ENCODE data around the gene GMPPA.

GMPPA gene

DNA sequence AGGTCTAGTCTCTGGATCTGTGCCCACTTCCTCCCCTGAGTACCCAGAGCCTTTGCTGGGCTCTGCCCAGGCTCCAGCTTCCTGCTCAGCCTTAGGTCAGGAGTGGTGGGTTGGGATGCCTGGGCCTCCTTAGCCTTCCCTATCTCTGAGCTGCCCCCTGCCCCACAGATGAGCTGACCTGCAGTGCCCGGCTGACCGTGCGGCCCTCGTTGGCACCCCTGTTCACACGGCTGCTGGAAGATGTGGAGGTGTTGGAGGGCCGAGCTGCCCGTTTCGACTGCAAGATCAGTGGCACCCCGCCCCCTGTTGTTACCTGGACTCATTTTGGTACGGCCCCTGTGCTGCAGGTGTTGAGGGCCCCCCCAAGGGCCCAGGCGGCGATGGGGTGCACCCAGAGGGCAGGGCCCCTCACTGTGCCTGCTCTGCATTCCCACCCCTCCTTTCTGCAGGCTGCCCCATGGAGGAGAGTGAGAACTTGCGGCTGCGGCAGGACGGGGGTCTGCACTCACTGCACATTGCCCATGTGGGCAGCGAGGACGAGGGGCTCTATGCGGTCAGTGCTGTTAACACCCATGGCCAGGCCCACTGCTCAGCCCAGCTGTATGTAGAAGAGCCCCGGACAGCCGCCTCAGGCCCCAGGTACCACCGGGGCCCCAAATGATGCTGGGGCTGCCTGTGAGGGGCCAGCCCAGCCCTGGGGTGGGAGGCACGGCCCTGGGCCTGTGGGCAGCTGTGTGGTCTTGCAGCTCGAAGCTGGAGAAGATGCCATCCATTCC is 30.1 kb upstream of the GMPPA start:
- no peak for DNase-seq

DNA sequence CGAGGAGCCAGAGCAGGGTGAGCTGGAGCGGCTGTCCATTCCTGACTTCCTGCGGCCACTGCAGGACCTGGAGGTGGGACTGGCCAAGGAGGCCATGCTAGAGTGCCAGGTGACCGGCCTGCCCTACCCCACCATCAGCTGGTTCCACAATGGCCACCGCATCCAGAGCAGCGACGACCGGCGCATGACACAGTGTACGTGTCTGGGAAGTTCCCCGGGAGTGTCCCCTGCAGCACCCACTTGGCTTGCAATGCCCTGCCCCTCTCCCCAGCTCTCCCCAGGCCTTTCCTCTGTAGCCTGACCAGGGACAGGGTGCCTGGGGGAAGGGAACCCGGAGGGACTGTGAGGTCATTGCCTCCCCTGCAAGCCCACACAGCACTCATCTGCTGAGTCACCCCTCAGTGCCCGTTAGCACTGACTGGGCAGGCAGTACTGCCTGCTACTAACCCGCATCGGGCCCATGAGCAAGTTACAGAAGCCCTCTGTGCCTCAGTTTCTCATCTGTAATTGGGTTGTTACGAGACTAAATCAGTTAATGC is 29.4 kb upstream of the GMPPA start:
- peak; percentile 54 for DNase-seq

DNA sequence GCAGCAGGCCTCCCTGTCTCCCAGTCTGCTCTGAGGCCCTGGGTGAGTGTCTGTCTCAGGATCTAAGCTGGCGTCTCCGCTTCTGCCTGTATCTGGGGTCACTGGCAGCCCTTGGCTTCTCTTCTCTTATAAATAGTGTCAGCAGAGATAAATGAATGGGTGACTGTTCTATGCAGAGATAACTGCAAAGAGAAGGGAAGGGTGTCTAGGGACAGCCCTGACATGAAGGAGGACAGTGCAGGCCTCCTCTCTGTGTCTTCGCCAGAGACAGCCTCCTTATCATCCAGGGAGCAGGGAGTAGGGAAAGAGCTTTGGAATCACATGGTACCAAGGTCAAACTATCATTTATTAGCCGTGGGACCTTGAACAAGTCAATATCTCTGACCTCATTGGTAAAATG is 28.3 kb upstream of the GMPPA start:
- DNase-seq, result no peak

DNA sequence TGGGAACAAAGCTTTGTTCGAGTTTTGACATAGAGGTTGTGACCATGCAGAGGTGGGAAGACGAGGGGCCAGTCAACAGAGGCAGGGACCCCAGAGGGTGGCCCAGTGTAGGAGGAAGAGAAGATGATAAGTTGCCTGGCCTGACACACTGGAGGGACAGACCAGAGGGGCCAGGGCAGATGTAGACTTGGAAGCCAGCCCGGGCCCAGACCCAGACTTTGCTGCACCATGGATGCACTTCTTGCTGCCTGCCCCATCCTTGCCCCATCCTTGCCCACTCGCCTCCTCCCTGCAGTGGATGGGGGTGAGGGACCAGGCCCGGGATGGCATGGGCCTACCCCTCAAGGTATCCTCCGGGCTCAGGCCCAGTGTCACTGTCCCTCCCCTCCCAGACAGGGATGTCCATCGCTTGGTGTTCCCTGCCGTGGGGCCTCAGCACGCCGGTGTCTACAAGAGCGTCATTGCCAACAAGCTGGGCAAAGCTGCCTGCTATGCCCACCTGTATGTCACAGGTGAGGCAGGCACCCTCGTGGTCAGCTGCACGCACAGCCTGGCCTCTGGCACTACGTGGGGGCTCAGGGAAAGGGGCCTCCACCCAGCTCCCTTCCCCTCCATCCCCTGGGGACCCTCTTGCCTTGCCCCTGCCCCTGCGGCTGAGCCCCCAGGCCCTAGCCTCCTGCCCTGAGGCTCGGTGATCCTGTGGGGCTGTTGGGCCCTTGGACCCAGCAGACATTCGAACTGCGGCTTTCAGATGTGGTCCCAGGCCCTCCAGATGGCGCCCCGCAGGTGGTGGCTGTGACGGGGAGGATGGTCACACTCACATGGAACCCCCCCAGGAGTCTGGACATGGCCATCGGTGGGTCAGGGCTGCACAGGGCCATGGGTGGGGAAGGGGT is 27.0 kb upstream of the GMPPA start:
- DNase-seq, result no peak

DNA sequence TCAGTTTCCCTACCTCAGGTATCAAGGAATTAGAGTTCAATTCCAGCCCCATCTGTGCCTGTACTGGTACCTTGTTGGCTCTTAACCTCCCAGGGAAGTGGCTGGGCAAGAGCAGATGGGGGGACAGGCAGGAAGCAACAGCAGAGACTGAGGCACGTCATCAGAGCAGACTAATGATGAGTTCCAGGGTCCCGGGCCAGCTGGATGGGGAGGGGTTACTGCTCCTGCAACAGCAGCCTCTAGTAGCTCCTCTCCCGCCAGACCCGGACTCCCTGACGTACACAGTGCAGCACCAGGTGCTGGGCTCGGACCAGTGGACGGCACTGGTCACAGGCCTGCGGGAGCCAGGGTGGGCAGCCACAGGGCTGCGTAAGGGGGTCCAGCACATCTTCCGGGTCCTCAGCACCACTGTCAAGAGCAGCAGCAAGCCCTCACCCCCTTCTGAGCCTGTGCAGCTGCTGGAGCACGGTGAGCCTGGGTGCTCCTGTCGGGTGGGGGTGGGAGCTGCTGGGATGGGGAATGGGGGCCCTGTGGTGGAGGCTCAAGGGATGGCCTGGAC is 26.0 kb upstream of the GMPPA start:
- no peak for DNase-seq

DNA sequence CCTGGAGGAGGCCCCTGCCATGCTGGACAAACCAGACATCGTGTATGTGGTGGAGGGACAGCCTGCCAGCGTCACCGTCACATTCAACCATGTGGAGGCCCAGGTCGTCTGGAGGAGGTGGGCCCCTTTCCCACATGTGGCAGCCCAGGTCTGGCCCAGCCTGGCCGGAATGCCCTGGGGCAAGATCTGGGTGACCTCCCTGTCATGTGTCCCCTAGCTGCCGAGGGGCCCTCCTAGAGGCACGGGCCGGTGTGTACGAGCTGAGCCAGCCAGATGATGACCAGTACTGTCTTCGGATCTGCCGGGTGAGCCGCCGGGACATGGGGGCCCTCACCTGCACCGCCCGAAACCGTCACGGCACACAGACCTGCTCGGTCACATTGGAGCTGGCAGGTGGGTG is 25.2 kb upstream of the GMPPA start:
- DNase-seq, result no peak

DNA sequence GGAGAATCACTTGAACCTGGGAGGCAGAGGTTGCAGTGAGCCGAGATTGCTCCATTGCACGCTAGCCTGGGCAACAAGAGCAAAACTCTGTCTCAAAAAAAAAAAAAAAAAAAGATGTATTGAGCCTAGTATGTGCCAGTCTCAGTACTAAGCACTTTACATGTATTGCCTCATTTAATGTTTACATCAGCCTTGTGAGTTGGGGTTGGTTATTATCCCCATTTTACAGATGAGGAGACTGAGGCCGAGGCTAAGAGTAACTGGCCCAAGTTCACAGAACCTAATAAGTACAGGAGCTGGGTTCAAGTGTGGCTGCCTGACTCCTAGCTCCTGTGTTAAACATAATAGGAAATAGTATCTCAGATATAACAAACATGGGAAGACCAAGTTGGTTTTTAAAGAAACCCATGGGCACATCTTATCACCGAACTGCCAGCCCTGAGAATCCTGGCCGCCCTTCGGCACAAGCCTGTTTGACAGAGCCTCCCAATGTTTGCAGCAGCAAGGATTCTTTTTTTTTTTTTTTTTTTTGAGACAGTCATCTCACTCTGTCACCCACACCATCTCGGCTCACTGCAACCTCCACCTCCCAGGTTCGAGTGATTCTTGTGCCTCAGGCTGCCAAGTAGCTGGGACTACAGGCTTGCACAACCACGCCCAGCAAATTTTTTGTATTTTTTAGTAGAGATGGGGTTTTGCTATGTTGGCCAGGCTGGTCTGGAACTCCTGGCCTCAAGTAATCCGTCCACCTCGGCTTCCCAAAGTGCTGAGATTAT is 24.2 kb upstream of the GMPPA start:
- DNase-seq, result no peak

DNA sequence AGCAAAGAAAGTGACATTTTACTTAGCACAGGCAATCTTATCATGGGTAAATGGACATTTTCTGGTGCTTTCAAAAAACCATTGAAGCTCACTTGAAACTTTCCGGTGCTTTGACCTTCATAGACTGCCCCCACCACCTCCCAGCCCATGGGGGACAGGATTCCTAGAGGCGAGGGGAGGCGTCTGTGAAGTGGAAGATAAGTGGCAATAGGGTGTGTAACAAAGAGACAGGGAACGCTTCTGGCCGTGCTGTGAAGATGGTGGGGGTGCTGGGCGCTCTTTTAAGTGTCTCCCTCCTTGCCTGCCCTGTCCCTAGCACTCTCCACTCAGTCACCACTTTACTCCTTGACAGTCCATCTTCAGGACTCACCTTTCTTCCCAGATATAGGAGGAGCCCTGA is 23.4 kb upstream of the GMPPA start:
- no peak for DNase-seq

DNA sequence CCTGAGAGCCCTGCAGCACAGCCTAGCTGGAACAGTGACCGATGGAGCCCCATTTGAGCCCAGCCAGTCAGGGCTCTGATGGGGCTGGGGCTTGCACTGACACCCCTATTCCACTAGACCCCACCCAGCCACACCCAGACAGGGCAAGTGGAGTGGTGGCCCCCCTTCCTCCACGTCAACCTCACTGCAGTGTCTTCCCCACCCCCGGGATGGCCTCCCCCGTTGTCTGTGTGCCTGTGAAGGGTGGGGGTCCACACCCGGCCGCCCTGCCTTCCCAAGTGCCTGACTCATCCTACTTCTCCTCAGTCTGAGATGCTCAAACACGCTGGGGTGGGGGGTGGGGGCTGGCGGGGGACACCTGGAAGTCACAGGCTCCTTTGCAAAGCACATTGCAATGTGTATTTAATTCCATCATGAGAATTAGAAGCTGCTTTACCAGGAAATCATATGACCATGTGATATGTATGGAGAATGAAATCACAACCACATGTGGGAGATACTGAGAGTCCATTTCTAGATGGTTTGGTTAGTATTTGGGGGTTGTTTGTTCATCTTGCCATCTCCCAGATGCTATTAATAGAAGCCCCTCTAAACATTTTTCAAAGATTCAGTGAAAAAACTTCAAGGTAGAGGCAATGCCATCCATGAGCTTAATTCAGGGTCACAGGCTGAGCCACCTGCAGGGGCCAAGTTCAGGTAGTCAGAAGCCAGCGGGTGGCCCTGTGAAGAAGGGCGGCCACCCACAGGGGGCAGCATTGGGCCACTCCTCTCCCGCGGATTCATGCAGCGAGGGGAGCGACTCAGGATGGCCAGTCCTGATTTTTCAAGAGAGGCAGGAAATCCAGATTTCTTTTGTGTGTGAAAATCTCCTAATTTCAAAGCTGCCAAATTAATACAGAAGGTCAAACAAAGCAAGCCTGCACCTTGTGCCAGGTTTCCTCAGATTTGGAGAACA is 22.7 kb upstream of the GMPPA start:
- DNase-seq, result peak; percentile 82

DNA sequence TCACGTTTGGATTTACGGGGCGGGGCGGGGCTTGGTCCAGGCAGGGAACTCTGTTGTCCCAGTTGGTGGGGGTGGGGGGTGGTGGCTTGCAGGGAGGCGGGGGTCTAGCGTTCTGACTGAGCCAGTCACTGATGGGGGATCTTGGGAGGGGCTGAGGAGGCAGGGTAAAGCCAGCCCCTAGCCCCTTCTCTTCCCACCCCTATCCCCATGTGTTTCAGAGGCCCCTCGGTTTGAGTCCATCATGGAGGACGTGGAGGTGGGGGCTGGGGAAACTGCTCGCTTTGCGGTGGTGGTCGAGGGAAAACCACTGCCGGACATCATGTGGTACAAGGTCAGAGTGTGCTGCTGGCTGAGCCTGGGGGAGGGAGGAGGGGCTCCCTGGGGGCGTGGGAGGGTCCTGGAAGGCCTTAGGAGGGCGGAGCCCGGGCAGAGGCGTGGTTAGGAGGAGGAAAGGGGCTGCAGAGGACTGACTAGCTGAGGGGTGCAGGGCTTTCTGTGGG is 22.0 kb upstream of the GMPPA start:
- DNase-seq, result no peak

DNA sequence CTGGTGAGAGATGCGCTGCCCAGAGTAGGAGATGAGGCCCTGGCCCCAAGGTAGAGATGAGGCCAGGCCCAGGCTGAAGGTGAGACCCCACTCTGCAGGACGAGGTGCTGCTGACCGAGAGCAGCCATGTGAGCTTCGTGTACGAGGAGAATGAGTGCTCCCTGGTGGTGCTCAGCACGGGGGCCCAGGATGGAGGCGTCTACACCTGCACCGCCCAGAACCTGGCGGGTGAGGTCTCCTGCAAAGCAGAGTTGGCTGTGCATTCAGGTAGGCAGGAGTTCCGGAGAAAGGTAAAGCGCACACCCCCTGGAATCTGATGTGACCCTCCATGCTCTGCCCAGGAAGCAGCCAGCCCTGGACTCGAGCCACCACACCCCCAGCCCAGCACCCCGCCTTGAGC is 21.5 kb upstream of the GMPPA start:
- no peak for DNase-seq

DNA sequence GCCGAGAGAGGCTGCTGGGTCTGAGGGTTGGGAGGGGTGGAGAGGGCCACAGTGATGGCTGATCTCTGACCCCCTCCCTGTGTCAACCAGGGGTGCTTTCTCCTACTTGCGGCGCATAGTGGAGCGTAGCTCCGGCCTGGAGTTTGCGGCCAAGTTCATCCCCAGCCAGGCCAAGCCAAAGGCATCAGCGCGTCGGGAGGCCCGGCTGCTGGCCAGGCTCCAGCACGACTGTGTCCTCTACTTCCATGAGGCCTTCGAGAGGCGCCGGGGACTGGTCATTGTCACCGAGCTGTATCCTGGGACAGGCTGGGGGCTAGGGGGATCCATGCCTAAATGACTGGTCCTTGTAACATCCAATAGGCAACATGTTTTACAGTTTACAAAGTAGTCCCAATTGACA is 20.9 kb upstream of the GMPPA start:
- DNase-seq, result no peak

DNA sequence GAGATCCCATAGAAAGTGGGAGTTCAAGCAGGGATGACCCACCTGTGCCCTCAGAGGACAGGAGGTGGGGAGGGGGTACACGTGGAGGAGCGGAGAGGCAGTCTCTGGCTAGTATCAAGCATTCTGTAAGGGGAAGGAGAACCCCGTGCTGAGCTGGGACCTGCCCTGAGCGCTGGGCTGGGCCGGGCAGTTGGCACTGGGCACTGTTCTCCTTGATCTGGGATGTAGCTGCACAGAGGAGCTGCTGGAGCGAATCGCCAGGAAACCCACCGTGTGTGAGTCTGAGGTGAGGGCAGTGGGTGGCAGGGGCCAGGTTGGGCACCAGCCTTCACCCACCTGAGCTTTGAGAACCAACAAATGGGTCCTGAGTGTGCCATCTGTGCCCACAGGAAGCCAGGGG is 19.8 kb upstream of the GMPPA start:
- no peak for DNase-seq

DNA sequence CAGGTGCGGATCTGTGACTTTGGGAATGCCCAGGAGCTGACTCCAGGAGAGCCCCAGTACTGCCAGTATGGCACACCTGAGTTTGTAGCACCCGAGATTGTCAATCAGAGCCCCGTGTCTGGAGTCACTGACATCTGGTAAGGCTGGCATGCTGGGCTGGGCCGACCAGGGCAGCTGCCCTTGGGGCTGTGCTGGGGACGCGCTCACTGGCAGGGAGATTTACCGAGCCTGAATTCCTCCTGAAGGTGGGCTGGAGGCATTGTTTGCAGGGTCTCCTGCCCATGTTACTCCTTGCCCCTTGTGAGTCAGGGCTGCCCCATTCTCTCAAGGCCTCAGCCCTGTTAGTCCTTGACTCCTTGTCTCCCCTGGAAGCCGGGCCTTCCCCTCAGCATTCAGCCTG is 18.7 kb upstream of the GMPPA start:
- DNase-seq, result no peak

DNA sequence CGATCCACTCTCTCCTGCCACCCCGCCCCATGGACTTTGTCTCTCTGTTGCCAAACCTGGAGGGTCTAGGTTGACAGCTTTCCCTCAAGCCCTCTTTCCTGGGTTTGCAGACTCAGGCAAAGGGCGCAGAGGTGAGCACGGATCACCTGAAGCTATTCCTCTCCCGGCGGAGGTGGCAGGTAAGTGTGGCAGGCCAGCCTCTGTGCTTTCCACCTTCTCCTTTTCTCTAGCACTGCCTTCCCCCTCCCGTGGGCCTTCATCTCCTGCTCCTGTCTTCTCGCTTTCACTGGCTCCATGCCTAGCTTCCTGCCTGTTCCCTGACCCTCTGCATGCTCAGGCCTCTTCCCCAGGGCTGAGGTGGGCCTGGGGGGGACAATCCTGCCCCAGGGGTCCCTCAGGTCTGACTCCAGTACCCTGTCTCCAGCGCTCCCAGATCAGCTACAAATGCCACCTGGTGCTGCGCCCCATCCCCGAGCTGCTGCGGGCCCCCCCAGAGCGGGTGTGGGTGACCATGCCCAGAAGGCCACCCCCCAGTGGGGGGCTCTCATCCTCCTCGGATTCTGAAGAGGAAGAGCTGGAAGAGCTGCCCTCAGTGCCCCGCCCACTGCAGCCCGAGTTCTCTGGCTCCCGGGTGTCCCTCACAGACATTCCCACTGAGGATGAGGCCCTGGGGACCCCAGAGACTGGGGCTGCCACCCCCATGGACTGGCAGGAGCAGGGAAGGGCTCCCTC is 15.9 kb upstream of the GMPPA start:
- DNase-seq, result no peak

DNA sequence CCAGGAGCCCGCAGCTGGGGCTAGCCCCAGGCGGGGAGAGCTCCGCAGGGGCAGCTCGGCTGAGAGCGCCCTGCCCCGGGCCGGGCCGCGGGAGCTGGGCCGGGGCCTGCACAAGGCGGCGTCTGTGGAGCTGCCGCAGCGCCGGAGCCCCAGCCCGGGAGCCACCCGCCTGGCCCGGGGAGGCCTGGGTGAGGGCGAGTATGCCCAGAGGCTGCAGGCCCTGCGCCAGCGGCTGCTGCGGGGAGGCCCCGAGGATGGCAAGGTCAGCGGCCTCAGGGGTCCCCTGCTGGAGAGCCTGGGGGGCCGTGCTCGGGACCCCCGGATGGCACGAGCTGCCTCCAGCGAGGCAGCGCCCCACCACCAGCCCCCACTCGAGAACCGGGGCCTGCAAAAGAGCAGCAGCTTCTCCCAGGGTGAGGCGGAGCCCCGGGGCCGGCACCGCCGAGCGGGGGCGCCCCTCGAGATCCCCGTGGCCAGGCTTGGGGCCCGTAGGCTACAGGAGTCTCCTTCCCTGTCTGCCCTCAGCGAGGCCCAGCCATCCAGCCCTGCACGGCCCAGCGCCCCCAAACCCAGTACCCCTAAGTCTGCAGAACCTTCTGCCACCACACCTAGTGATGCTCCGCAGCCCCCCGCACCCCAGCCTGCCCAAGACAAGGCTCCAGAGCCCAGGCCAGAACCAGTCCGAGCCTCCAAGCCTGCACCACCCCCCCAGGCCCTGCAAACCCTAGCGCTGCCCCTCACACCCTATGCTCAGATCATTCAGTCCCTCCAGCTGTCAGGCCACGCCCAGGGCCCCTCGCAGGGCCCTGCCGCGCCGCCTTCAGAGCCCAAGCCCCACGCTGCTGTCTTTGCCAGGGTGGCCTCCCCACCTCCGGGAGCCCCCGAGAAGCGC is 15.0 kb upstream of the GMPPA start:
- DNase-seq, result no peak

DNA sequence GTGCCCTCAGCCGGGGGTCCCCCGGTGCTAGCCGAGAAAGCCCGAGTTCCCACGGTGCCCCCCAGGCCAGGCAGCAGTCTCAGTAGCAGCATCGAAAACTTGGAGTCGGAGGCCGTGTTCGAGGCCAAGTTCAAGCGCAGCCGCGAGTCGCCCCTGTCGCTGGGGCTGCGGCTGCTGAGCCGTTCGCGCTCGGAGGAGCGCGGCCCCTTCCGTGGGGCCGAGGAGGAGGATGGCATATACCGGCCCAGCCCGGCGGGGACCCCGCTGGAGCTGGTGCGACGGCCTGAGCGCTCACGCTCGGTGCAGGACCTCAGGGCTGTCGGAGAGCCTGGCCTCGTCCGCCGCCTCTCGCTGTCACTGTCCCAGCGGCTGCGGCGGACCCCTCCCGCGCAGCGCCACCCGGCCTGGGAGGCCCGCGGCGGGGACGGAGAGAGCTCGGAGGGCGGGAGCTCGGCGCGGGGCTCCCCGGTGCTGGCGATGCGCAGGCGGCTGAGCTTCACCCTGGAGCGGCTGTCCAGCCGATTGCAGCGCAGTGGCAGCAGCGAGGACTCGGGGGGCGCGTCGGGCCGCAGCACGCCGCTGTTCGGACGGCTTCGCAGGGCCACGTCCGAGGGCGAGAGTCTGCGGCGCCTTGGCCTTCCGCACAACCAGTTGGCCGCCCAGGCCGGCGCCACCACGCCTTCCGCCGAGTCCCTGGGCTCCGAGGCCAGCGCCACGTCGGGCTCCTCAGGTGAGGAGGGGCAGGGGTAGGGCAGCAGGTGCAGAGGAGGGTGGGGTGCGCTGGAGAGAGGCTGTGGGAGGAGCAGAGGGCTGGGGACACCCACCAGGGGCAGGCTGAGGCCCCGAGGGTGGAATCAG is 14.1 kb upstream of the GMPPA start:
- DNase-seq, result no peak

DNA sequence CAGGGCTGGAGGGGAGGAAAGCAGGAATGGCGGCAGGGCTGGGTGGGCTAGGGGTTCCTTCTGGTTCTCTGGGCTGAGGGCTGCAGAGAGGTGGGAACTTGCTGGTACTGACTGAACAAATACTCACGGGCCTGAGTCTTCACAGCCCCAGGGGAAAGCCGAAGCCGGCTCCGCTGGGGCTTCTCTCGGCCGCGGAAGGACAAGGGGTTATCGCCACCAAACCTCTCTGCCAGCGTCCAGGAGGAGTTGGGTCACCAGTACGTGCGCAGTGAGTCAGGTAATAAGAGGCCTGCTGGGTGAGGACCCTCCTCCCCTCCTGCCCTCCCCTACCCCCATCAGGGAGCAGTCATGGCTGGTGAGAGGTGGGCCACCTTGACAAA is 13.5 kb upstream of the GMPPA start:
- no peak for DNase-seq

Measured in fibroblast of skin of right quadriceps (primary cell).